Stomach smooth muscle (tissue), 2 donors: ENCODE data around the gene TMEM130.

Experiments
- H3K27ac ChIP-seq: one replicate; pipeline ENCODE4 v1.7.0; 2013; ENCODE audit warnings: mild to moderate bottlenecking, low read length, inconsistent platforms
- H3K27me3 ChIP-seq, 2 donors: one replicate each; pipeline ENCODE4 v1.7.0; 2013; ENCODE audit warnings: low read length in 2 of 2; ENCODE audit not compliant: insufficient read depth in 2 of 2, control insufficient read depth in 1 of 2
- H3K36me3 ChIP-seq, 2 donors: one replicate each; pipeline ENCODE4 v1.7.0; 2013; ENCODE audit warnings: low read length in 2 of 2; ENCODE audit not compliant: control insufficient read depth in 2 of 2, insufficient read depth in 2 of 2
- H3K4me1 ChIP-seq: one replicate; pipeline ENCODE4 v1.7.0; 2013; ENCODE audit warnings: low read length; ENCODE audit not compliant: control insufficient read depth, insufficient read depth
- H3K4me3 ChIP-seq, 2 donors: one replicate each; pipeline ENCODE4 v1.7.0; 2013; ENCODE audit warnings: low read length in 2 of 2
- H3K9ac ChIP-seq, 2 donors: one replicate each; pipeline ENCODE4 v1.7.0; 2013; ENCODE audit warnings: low read length in 2 of 2, mild to moderate bottlenecking in 1 of 2
- H3K9me3 ChIP-seq, 2 donors: one replicate each; pipeline ENCODE4 v1.7.0; 2013; ENCODE audit warnings: low read length in 2 of 2; ENCODE audit not compliant: control insufficient read depth in 2 of 2
- donor health status: healthy.
- donor health status: Pancreatic carcinoma.

TMEM130 gene

DNA sequence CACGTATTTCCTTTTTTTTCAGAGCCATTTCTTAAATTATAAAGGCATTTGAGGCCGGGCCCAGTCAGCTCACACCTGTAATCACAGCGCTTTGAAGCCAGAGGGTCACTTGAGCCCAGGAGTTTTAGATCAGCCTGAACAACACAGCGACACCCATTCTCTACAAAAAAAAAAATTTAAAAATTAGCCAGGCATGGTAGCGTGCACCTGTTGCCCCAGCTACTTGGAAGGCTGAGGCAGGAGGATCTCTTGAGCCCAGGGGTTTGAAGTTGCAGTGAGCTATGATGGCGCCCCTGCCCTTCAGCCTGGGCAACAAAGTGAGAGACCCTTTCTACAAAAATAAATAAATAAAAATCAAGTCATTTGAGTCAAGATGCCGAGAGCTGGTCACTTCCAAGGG is 3.0 kb downstream of the TMEM130 start:
- no peak overlapping the region for H3K9ac ChIP-seq
- H3K4me1 ChIP-seq: peaks cover 7% of the 10 kb centered on the region
- no peaks in the 10 kb centered on the region for H3K36me3 ChIP-seq
- no peaks in the 10 kb centered on the region for H3K9me3 ChIP-seq
- H3K27me3 ChIP-seq: peaks cover 11 to 16% of the 10 kb centered on the region in 2 donors
- H3K4me3 ChIP-seq: no peak overlapping the region
- no peak overlapping the region for H3K27ac ChIP-seq

DNA sequence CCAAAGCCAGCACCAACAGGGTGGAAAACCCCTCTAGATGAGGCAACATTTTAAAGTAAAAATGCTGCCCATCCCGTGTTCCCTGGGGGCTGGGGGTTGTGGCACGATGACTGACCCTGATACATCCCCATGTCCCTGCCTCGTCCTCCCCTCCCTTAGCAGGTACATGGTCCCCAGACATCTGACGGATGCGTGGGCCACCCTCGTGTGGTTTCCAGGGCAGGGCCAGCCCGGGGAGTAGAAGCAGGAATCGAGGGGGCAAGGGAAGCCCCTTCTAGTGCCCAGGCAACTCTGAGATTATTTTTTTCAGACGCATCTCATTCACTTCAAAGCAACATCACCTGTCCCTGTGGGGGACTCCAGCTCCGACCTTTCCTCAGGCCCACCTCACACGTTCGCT is 3.5 kb downstream of the TMEM130 start:
- peaks cover 8 to 16% of the 10 kb centered on the region in 2 donors for H3K27me3 ChIP-seq

DNA sequence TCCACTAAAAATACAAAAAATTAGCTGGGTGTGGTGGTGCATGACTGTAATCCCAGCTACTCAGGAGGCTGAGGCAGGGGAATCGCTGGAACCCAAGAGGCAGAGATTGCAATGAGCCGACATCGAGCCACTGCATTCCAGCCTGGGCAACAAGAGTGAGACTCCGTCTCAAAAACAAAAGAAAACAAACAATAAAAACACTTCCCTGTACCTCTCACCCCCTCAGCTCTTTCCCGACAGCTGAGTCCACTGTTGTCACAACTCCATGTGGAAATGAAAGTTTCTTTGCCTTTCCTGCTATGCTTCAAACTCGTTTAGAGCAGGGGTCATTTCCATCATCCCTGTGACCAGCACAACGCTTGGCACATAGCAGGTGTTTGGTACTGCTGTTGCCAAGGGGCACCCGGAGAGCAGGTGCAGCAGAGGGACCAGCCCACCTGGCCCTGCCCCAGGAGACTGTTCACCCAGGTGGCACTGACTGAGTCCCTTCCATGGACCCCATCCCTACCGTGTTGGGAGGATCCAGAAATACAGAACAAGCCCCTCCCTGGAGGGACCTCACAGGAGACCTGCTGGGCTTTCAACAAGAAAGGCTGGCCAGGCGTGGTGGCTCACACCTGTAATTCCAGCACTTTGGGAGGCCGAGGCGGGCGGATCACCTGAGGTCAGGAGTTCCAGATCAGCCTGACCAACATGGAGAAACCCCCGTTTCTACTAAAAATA is 4.9 kb downstream of the TMEM130 start:
- Histone ChIP-seq H3K9ac (no peak overlapping the region), H3K36me3 (no peaks in the 10 kb centered on the region), H3K27ac (no peak overlapping the region), H3K4me3 (no peak overlapping the region), H3K27me3 (peaks cover 0 to 9% of the 10 kb centered on the region in 2 donors), H3K4me1 (peaks cover 5% of the 10 kb centered on the region), H3K9me3 (no peaks in the 10 kb centered on the region)

More for the DNA sequence above, 3.5 kb downstream of the TMEM130 start:
- H3K27ac ChIP-seq: no peak overlapping the region
- no peaks in the 10 kb centered on the region for H3K9me3 ChIP-seq
- no peaks in the 10 kb centered on the region for H3K36me3 ChIP-seq
- peaks cover 7% of the 10 kb centered on the region for H3K4me1 ChIP-seq
- no peak overlapping the region for H3K4me3 ChIP-seq
- H3K9ac ChIP-seq: no peak overlapping the region

DNA sequence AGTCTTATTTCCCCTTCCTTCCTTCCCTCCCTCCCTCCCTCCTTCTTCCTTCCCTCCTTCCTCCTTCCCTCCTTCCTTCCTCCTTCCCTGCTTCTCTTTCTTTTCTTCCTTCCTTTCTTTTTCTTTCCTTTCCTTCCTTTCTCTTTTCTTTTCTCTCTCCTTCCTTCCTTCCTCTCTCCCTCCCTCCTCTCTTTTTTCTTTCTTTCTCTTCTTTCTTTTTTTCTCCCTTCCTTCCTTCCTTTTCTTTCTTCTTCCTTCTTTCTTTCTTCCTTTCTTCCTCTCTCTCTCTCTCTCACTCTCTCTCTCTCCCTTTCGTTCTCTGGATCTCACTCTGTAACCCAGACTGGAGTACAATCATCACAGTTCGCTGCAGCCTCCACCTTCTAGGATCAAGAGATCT is 6.2 kb downstream of the TMEM130 start:
- Histone ChIP-seq H3K4me1 (no peaks in the 10 kb centered on the region), H3K9ac (no peak overlapping the region), H3K9me3 (no peaks in the 10 kb centered on the region), H3K27ac (no peak overlapping the region), H3K36me3 (no peaks in the 10 kb centered on the region), H3K4me3 (no peak overlapping the region), H3K27me3 (peaks cover 0 to 2% of the 10 kb centered on the region in 2 donors)

DNA sequence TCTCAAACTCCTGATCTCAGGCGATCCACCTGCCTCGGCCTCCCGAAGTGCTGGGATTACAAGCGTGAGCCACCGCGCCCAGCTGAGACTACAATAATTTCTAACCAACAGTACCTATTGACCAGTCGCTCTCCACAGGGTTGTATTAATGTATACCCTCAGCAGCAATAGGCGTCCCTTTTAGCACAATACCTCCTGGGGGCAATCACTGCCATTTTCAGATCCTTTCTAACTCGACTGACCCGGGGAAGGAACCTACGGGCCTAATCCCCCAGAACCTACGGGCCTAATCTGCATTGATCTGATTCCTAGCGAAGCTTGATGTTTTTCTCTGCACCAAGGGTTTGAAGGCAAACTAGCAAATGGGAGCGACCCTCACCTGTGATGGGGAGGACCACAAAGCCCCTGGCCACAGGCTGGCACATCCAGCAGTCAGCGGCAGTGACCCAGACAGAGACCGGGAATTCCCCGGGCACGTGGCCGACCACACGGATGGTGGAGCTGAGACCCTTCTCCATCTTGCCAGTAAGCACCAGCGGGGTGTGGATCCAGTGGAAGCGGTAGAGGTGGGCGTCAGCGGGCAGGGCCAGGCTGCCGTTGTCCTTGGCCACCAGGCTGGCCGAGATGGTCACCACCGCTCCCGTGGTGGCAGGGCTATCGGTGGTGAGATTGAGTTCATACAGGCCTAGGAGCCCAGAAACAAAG is 6.9 kb downstream of the TMEM130 start:
- Histone ChIP-seq H3K9me3 (no peaks in the 10 kb centered on the region), H3K4me1 (no peaks in the 10 kb centered on the region), H3K27me3 (peaks cover 0 to 2% of the 10 kb centered on the region in 2 donors), H3K4me3 (no peak overlapping the region), H3K9ac (no peak overlapping the region), H3K27ac (no peak overlapping the region), H3K36me3 (no peaks in the 10 kb centered on the region)

DNA sequence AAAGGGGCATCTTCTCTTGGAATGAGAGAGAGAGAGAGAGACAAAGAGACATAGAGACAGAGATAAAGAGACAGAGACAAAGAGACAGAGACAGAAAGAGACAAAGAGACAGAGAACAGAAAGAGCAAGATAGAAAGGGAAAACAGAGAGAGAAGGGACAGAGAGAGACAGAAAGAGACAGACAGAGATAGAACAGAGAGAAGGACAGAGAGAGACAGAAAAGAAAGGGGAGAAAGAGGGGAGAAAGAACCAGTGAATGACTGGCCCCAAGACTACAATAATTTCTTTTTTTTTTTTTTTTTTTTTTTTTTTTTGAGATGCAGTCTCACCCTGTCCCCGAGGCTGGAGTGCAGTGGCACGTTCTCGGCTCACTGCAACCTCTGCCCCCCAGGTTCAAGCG is 7.6 kb downstream of the TMEM130 start:
- H3K9me3 ChIP-seq: no peaks in the 10 kb centered on the region
- no peaks in the 10 kb centered on the region for H3K36me3 ChIP-seq
- peaks cover 0 to 2% of the 10 kb centered on the region in 2 donors for H3K27me3 ChIP-seq
- H3K4me3 ChIP-seq: no peak overlapping the region
- H3K9ac ChIP-seq: no peak overlapping the region
- no peak overlapping the region for H3K27ac ChIP-seq
- no peaks in the 10 kb centered on the region for H3K4me1 ChIP-seq

DNA sequence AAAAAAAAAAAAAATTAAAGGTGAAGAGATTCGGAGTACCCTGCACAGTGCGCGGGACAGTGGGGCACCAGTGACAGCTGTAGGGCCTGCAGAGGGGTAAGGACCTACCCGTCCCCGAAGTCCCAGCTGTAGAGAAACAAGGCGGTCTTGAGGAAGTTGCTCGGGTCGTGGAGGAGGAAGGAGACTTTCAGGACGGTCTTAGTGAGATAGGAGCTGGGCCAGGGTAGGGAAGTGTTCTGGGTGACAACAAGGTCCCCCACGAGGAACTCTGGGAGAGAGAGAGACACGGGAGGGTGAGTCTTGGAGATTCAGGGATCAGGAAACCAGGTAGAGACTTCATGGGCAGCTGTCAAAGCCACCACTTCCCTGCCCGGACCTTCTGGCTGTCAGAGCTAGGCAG is 9.7 kb downstream of the TMEM130 start:
- Histone ChIP-seq H3K36me3 (no peaks in the 10 kb centered on the region), H3K27ac (no peak overlapping the region), H3K4me1 (no peaks in the 10 kb centered on the region), H3K9ac (no peak overlapping the region), H3K27me3 (peaks cover 2 to 5% of the 10 kb centered on the region in 2 donors), H3K4me3 (no peak overlapping the region), H3K9me3 (no peaks in the 10 kb centered on the region)

DNA sequence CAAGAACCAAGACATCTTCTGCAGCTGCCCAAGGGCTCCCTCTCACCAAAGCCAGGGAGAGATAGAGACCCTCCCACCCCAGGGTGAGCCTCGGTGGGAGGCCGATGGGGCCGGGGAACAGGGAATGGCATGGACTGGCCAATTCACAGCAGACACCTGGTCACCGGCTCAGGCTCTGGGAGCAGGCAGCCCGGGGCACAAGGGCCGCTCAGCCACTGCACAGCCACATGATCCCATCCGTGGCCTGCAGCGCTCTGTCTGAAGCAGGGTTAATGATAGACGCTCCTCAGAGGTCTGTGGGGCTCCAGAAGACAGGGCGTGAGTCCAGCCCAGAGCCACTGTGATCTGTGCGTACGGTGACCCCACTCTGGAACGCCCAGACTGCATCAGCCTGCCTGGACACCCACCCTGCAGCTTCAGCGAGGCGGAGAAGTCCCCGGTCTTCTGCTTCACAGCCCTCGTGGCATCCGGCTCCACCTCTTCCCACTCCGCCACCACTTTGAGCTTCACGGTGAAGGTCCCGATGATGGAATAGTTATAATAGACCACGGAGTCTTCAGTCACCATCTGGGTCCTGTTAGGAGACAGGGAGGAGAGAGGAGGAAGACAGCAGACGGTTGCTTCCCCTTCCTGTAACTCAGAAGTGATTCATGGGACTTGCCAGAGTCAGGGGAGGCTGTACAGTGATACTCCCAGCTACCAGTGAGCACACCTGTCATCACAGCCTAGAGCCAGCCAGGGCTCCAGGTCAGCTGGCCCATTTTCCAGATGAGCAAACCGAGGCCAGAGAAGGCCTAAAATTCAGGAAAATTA is 14.0 kb downstream of the TMEM130 start:
- Histone ChIP-seq H3K4me3 (no peak overlapping the region), H3K4me1 (no peaks in the 10 kb centered on the region), H3K27me3 (peaks cover 2 to 5% of the 10 kb centered on the region in 2 donors), H3K9ac (no peak overlapping the region), H3K36me3 (no peaks in the 10 kb centered on the region), H3K9me3 (no peaks in the 10 kb centered on the region), H3K27ac (no peak overlapping the region)

DNA sequence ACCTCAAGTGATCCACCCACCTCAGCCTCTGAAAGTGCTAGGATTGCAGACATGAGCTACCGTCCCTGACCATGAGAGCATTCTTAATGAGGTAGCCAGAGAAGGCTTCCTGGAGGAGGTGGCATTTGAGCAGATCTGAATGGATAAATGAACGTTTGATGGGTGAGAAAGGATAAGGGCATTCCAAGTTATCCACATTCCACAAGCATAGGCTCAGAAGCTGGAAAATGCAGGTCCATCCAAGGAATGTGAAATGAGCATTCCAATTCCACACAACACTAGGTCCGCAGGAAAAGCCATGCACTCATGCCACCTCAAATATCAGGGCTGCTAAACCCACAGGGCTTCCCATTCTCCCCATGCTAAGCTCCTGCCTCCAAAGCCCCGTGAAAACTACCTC is 17.0 kb downstream of the TMEM130 start:
- Histone ChIP-seq H3K9ac (no peak overlapping the region), H3K27me3 (peaks cover 0 to 5% of the 10 kb centered on the region in 2 donors), H3K4me3 (no peak overlapping the region), H3K4me1 (no peaks in the 10 kb centered on the region), H3K36me3 (no peaks in the 10 kb centered on the region), H3K9me3 (peaks cover 7 to 18% of the 10 kb centered on the region in 2 donors), H3K27ac (no peak overlapping the region)

DNA sequence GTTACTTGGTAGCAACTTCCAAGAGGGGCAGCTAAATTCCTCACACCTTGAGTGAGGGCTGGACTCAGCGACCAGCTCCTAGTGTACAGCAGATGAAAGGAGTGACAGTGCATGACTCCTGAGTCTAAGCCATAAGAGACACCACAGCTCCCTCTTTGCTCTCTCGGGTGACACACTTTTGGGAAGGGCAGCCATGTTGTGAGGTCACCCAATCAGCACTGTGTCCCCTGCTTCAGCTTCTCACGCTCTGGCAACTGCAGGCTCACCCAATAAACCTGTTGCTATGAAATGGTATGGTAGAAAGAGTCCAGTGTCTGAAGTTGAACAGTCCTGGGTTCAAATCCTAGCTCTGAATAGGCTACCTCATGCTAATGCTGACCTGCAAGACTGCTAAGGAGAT is 20.9 kb downstream of the TMEM130 start:
- Histone ChIP-seq H3K27me3 (no peaks in the 10 kb centered on the region), H3K9me3 (peaks cover 7 to 21% of the 10 kb centered on the region in 2 donors), H3K36me3 (no peaks in the 10 kb centered on the region), H3K27ac (no peak overlapping the region), H3K4me3 (no peak overlapping the region), H3K9ac (no peak overlapping the region), H3K4me1 (no peaks in the 10 kb centered on the region)
